ENCODE measurements around the gene CLEC2D.

DNA sequence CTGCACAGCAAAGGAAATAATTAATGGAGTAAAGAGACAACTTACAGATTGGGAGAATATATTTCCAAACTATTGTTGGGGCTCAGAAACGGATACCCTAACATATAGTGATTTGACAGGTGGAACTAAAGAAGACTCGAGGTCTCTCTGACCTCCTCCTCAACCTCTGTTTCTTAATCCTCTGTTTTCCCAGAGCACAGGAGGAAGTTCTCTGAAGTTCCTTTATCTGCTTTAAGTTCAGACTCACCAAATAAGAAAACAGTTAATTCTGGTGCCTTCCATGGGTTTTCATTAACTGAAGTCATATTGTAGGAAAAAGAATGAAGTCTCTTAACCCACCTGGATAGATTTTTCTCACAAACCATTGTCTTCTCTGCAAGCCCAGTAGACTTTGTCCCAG lies 29.2 kb downstream of the CLEC2D start:
- TF ChIP-seq, protein P1, sequence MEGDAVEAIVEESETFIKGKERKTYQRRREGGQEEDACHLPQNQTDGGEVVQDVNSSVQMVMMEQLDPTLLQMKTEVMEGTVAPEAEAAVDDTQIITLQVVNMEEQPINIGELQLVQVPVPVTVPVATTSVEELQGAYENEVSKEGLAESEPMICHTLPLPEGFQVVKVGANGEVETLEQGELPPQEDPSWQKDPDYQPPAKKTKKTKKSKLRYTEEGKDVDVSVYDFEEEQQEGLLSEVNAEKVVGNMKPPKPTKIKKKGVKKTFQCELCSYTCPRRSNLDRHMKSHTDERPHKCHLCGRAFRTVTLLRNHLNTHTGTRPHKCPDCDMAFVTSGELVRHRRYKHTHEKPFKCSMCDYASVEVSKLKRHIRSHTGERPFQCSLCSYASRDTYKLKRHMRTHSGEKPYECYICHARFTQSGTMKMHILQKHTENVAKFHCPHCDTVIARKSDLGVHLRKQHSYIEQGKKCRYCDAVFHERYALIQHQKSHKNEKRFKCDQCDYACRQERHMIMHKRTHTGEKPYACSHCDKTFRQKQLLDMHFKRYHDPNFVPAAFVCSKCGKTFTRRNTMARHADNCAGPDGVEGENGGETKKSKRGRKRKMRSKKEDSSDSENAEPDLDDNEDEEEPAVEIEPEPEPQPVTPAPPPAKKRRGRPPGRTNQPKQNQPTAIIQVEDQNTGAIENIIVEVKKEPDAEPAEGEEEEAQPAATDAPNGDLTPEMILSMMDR (IDR thresholded peaks at IDR 0.05; ENCODE audit: low read depth, low read length, poor library complexity, severe bottlenecking) = no peak
- TF ChIP-seq EZH2phosphoT487 (IDR thresholded peaks at IDR 0.05; ENCODE audit: borderline replicate concordance, low read length) = no peak

All from DOHH2 (cell line).